Measurements from ENCODE around the gene PTPRN2. TPM values are rescaled to one million over a fixed set of nuclear protein-coding genes. Genes with fewer than 3 reads are reported as not detected.

The PTPRN2 gene
- total RNA-seq, 1 experiment from 2014 or later, result not detected

GRCh38 chr7:158475679-158476052 is 112.0 kb downstream of the PTPRN2 start:
- no peak for DNase-seq
- no peak overlapping the region for H2AFZ ChIP-seq
- no peaks in the 10 kb centered on the region for H3K36me3 ChIP-seq (ENCODE audit: low read depth)
- no peak for TF ChIP-seq CTCF (conservative IDR thresholded peaks at IDR 0.05)
- peak; percentile 92; the same call in 1 of the 2 replicates for TF ChIP-seq EZH2 (IDR thresholded peaks at IDR 0.05; ENCODE audit: low read depth)
- no peak overlapping the region for H3K4me3 ChIP-seq
- H3K4me1 ChIP-seq (replicated peaks; ENCODE audit: insufficient read depth), result no peaks in the 10 kb centered on the region
- no peak overlapping the region for H3K27ac ChIP-seq
- peaks cover 100% of the 10 kb centered on the region for H3K27me3 ChIP-seq (ENCODE audit: insufficient read depth, low read depth)
- ChIA-PET CTCF (no interaction called here), POLR2A (ENCODE audit: unreplicated experiment) (no interaction called here)
- H3K9me3 ChIP-seq (ENCODE audit: insufficient read depth, low read depth), result no peaks in the 10 kb centered on the region
- H3K4me2 ChIP-seq, result no peak overlapping the region
- no TSS peak for BruUV-seq (replicated peaks)
- H3K79me2 ChIP-seq (ENCODE audit: low read depth), result no peaks in the 10 kb centered on the region
- H3F3A ChIP-seq (ENCODE audit: insufficient read depth, low read depth), result no peaks in the 10 kb centered on the region
- no peaks in the 10 kb centered on the region for H4K20me1 ChIP-seq (ENCODE audit: insufficient read depth)
- H3K9me2 ChIP-seq (ENCODE audit: insufficient read depth), result no peaks in the 10 kb centered on the region
- intact Hi-C loops (cut with micrococcal nuclease; ENCODE audit: unreplicated experiment), result no loop called here

GRCh38 chr7:158475036-158475678 is 112.5 kb downstream of the PTPRN2 start:
- CTCF ChIA-PET, result no interaction called here
- no peak for TF ChIP-seq CTCF (conservative IDR thresholded peaks at IDR 0.05)
- peak; percentile 55; the same call in 1 of the 2 replicates for TF ChIP-seq EZH2 (IDR thresholded peaks at IDR 0.05; ENCODE audit: low read depth)

GRCh38 chr7:158474488-158474887 is 113.1 kb downstream of the PTPRN2 start:
- no peaks in the 10 kb centered on the region for H3K36me3 ChIP-seq (ENCODE audit: low read depth)
- no peaks in the 10 kb centered on the region for H3K4me1 ChIP-seq (replicated peaks; ENCODE audit: insufficient read depth)
- H3K4me3 ChIP-seq, result no peak overlapping the region
- ChIA-PET POLR2A (ENCODE audit: unreplicated experiment) (no interaction called here), CTCF (no interaction called here)
- no peak overlapping the region for H2AFZ ChIP-seq
- H3K9me2 ChIP-seq (ENCODE audit: insufficient read depth), result no peaks in the 10 kb centered on the region
- no TSS peak for BruUV-seq (replicated peaks)
- DNase-seq, result no peak
- no peak overlapping the region for H3K4me2 ChIP-seq
- H3K27ac ChIP-seq, result no peak overlapping the region
- intact Hi-C loops (cut with micrococcal nuclease; ENCODE audit: unreplicated experiment), result no loop called here
- no peaks in the 10 kb centered on the region for H3K79me2 ChIP-seq (ENCODE audit: low read depth)
- no peaks in the 10 kb centered on the region for H4K20me1 ChIP-seq (ENCODE audit: insufficient read depth)
- H3F3A ChIP-seq (ENCODE audit: insufficient read depth, low read depth), result no peaks in the 10 kb centered on the region
- H3K9me3 ChIP-seq (ENCODE audit: insufficient read depth, low read depth), result no peaks in the 10 kb centered on the region
- peaks cover 100% of the 10 kb centered on the region for H3K27me3 ChIP-seq (ENCODE audit: insufficient read depth, low read depth)
- TF ChIP-seq EZH2 (IDR thresholded peaks at IDR 0.05; ENCODE audit: low read depth) (no peak), CTCF (conservative IDR thresholded peaks at IDR 0.05) (no peak)

More at GRCh38 chr7:158475036-158475678, 112.5 kb downstream of the PTPRN2 start:
- H3K36me3 ChIP-seq (ENCODE audit: low read depth), result no peaks in the 10 kb centered on the region
- BruUV-seq (replicated peaks), result no TSS peak
- peaks cover 100% of the 10 kb centered on the region for H3K27me3 ChIP-seq (ENCODE audit: insufficient read depth, low read depth)
- no peaks in the 10 kb centered on the region for H3K79me2 ChIP-seq (ENCODE audit: low read depth)
- intact Hi-C loops (cut with micrococcal nuclease; ENCODE audit: unreplicated experiment), result no loop called here
- no peaks in the 10 kb centered on the region for H3K9me3 ChIP-seq (ENCODE audit: insufficient read depth, low read depth)
- POLR2A ChIA-PET (ENCODE audit: unreplicated experiment), result no interaction called here
- H3K4me2 ChIP-seq, result no peak overlapping the region
- H3F3A ChIP-seq (ENCODE audit: insufficient read depth, low read depth), result no peaks in the 10 kb centered on the region
- H4K20me1 ChIP-seq (ENCODE audit: insufficient read depth), result no peaks in the 10 kb centered on the region
- no peaks in the 10 kb centered on the region for H3K9me2 ChIP-seq (ENCODE audit: insufficient read depth)
- H2AFZ ChIP-seq, result no peak overlapping the region
- H3K4me1 ChIP-seq (replicated peaks; ENCODE audit: insufficient read depth), result no peaks in the 10 kb centered on the region
- DNase-seq, result no peak
- no peak overlapping the region for H3K4me3 ChIP-seq
- no peak overlapping the region for H3K27ac ChIP-seq

Measured in PC-9 (cell line).